Ramos (cell line): ENCODE results near the gene REC8.

Experiments
- in situ Hi-C: fragments of 300-500 bp; cut with MboI; formaldehyde crosslinking; loops from one replicate; pipeline ENCODE4 v1.14.3; 2022; ENCODE audit warnings: low sequenced_read_pairs; ENCODE audit not compliant: unreplicated experiment

The REC8 gene

DNA sequence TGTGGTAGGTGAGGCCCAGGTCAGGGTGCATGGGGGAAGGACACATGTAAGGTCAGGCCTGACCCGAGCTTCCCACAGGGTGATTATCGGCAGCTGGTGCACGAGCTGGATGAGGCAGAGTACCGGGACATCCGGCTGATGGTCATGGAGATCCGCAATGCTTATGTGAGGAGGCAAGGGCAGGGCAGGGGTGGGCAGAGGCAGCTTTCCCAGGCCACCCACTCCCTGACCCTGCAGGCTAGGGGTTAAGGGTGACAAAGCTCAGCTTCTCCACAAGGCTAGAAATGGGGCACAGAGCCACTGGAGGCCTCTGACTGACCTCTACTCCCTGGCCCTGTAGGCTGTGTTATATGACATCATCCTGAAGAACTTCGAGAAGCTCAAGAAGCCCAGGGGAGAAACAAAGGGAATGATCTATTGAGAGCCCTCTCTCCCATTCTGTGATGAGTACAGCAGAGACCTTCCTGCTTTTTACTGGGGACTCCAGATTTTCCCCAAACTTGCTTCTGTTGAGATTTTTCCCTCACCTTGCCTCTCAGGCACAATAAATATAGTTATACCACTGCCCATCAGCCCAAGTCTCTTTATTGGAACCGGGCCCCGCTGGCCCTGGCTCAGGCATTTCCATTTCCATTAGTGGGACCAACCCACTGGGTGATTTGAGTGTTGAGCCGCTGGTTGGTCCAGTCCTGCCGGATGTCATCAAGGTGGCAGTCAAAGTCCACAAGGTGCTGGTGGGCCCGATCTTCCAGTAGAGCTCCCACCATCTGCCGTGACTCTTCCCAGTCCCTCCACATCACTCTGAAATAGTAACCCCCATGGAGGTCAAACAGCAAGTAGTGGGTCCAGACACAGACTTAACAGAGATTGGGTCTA lies 33.2 kb upstream of the REC8 start:
- in situ Hi-C loops = no loop called here

- in situ Hi-C loops = no loop called here
These were observed 32.5 kb upstream of the REC8 start for GRCh38 chr14:24139272-24139934.

- in situ Hi-C loops = no loop called here
These were observed 30.6 kb upstream of the REC8 start, which contains the start of gene EMC9 for GRCh38 chr14:24141097-24141880. Gene EMC9, minus strand, starts transcription at chr14:24141591. Its CDS starts 287 bp downstream, at chr14:24141304.

DNA sequence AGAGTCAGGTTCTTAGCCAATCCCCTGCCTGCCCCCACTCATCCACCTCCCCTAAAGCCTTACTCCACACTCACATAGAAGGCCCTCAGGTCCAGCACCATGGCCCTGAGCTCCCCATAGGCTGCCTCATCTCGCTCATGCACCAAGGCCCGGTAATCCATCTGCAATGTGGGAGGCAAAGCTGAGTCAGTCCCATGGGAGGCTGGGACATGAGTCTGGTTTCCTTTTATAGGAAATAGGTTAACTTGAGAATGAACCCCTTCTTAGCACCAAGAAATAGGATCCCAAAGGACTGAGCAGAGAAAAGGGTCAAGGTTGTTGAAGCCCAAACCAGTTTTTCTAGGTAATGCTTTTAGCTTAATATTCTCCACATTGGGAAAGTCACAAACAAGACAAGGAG lies 28.4 kb upstream of the REC8 start:
- in situ Hi-C loops = no loop called here

DNA sequence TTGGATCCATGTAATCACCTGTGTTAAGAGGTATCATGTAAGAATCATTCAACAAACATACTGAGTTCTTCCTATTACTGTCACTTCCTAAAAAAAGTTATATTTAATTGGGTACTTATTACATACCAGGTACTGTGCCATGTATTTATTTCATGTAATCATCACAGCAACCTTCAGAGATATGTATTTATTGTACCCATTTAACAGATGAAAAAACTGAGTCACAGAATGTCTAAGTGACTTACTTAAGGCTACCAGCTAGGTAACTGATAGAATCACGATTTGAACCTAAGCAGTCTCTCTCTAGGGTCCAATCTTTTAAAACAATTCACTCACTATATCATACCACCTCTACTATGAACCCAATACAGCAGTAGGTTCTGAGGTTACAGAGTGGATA lies 27.4 kb upstream of the REC8 start:
- in situ Hi-C loops = no loop called here

DNA sequence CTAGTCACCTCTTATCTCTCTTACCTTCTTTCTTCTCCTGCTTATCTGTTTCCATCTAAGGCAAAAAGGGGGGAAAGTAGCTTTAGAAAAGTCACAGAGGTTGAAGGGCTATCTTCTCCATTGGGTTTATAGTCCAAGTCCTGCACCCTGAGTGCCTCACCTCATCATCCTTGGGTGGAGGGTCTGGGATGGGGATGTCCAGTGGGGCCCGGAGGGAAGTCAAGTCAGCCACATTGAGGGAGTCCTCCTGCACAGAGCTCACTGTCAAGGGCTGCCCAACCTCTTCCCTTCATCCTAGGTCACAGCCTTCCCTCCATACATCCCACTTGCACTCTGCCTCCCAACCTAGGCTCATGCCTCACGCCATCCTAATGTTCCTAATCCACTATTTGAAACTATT lies 26.7 kb upstream of the REC8 start:
- in situ Hi-C loops = no loop called here

GRCh38 chr14:24145690-24146452 lies 26.0 kb upstream of the REC8 start:
- in situ Hi-C loops = no loop called here

DNA sequence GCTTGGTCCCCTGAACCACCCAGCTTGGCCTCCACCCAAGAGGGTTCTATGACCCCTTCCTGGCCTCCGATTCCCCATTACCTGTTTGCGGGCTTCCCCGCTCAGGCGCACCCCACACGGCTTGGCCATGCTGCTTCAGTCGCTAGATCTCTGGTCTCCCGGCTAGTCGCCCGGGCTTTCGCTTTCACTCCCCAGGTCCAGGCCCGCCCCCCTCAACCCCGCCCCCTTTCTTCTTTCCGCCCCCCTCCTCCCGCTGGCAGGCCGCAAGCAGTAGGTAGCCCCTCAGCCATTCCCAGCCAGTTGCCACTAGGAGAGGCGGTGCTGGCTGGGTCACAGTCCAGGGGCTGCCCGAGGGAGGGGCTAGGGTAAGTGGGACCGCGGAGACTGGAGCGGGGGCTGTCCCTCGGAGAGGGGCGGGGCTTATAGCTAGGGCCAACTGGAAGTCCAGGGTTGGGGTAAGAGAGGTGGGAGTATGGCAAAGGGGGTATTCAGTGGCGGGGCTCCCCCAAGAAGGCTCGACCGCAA lies 25.4 kb upstream of the REC8 start, which contains the start of gene PSME2:
TSS of gene PSME2 (minus strand) at position 158 of the 525 bp plus-strand sequence. CDS start at position 129, 29 bp downstream.
- in situ Hi-C loops = no loop called here

DNA sequence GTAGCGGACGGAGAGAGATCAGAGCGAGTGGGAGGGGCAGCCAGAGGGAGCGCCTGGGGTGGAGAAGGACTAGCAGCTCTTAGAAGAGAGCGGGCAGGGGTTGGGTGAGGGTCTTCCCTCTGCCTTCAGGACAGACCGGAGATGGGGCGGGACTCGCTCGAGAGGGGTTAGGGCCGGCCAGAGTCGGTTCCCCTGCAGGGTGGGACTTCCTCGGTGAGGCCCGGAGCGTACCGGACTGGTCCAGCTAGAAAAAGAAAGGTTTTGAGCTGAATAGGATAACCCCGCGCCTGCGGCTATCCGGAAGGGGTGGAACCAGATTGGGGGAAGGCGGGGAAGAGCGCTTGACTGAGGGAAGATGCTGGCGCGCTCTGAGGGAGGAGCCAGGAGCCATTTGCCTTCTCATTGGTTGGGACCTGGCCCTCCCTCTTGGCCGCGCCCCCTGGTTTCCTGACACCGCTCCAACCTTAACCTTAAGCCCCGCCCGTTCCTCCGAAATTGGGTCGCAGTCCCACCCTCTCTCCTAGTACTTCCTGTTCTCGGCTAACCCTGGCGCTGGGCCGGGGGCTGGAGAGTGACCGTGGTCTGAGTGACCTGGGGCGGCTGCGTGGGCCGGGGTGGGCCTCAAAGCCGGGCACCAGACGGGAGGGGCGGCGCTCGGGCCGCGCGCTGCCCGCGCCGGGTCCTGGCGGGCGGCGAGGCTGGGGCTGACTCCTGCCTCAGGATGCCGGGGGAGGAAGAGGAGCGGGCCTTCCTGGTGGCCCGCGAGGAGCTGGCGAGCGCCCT lies 24.7 kb upstream of the REC8 start, which contains the start of gene RNF31:
TSS of gene RNF31 (plus strand) at position 521 of the 783 bp plus-strand sequence. CDS start at position 722, 201 bp downstream.
- in situ Hi-C loops = no loop called here

GRCh38 chr14:24147761-24148428 lies 24.0 kb upstream of the REC8 start:
- in situ Hi-C loops = no loop called here

- in situ Hi-C loops = no loop called here
These were observed 22.4 kb upstream of the REC8 start for GRCh38 chr14:24149302-24149969.

DNA sequence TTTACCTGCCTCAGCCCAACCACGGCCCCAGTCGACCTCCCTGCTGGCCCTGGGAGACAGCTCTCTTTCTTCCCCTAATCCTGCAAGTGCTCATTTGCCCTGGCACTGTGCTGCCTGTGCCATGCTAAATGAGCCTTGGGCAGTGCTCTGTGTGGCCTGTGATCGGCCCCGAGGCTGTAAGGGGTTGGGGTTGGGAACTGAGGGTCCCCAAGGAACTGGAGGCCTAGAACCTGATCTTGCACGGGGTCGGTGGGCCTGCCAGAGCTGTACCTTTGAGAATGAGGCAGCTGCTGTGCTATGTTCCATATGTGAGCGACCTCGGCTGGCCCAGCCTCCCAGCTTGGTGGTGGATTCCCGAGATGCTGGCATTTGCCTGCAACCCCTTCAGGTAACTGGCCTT lies 21.8 kb upstream of the REC8 start:
- in situ Hi-C loops = loop anchor here (25.0 kb wide), 1 partner anchor 838 kb away; the partner anchor contains the start of genes BCL2L2, PABPN1 and PPP1R3E

DNA sequence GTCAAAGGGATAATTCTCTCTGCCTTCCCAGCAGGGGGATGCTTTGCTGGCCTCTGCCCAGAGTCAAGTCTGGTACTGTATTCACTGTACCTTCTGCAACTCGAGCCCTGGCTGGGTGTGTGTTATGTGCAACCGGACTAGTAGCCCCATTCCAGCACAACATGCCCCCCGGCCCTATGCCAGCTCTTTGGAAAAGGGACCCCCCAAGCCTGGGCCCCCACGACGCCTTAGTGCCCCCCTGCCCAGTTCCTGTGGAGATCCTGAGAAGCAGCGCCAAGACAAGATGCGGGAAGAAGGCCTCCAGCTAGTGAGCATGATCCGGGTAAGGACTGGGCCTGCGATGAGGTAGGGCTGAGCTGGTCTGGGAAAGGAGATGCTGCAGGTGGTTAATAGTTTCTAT lies 21.3 kb upstream of the REC8 start:
- in situ Hi-C loops = loop anchor here (25.0 kb wide), 1 partner anchor 838 kb away; the partner anchor contains the start of genes BCL2L2, PABPN1 and PPP1R3E

DNA sequence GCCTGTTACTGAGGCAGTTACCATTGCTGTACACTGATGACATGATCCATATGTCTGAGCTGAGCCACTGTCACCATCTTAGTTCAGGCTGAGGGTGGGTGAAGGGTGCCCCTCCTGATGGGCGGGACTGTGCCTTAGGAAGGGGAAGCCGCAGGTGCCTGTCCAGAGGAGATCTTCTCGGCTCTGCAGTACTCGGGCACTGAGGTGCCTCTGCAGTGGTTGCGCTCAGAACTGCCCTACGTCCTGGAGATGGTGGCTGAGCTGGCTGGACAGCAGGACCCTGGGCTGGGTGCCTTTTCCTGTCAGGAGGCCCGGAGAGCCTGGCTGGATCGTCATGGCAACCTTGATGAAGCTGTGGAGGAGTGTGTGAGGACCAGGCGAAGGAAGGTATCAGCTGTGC lies 20.9 kb upstream of the REC8 start:
- in situ Hi-C loops = loop anchor here (25.0 kb wide), 1 partner anchor 839 kb away; the partner anchor contains the start of genes BCL2L2, PABPN1 and PPP1R3E

DNA sequence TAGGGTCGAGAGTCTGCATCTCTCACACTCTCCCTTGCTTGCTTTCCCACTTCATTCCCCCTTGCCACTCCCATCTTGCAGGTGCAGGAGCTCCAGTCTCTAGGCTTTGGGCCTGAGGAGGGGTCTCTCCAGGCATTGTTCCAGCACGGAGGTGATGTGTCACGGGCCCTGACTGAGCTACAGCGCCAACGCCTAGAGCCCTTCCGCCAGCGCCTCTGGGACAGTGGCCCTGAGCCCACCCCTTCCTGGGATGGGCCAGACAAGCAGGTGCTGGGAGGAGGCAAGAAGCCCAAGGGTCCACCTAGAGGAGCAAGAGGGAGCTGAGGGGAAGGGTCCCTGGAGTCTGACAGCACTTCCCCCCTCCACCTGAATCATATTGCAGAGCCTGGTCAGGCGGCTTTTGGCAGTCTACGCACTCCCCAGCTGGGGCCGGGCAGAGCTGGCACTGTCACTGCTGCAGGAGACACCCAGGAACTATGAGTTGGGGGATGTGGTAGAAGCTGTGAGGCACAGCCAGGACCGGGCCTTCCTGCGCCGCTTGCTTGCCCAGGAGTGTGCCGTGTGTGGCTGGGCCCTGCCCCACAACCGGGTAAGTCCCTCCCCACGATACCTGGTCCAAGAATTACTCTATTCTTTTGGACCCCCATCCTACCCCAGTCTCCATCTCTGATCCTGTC lies 20.3 kb upstream of the REC8 start:
- in situ Hi-C loops = loop anchor here (25.0 kb wide), 1 partner anchor 839 kb away; the partner anchor contains the start of genes BCL2L2, PABPN1 and PPP1R3E

GRCh38 chr14:24155100-24155499 lies 16.8 kb upstream of the REC8 start:
- in situ Hi-C loops = loop anchor here (25.0 kb wide), 1 partner anchor 843 kb away; the partner anchor contains the start of genes BCL2L2, PABPN1 and PPP1R3E

- in situ Hi-C loops = loop anchor here (25.0 kb wide), 1 partner anchor 845 kb away; the partner anchor contains the start of genes BCL2L2, PABPN1 and PPP1R3E
These were observed 15.0 kb upstream of the REC8 start for GRCh38 chr14:24156840-24157239.
